Measurements from ENCODE around the gene EIF4G3. TPM values are rescaled to one million over a fixed set of nuclear protein-coding genes. Genes with fewer than 3 reads are reported as not detected.

EIF4G3 gene
- total RNA-seq, 1 experiment from 2014 or later = 39.9 TPM

GRCh38 chr1:21021311-21021710 lies 155.4 kb downstream of the EIF4G3 start:
- no peak for DNase-seq
- Mint-ChIP-seq H3K4me3 (ENCODE audit: low read depth, unreplicated experiment) (no peak overlapping the region), H3K36me3 (ENCODE audit: insufficient read depth, unreplicated experiment) (peaks cover 5% of the 10 kb centered on the region), H3K4me1 (ENCODE audit: low read depth, unreplicated experiment) (peaks cover 8% of the 10 kb centered on the region), H3K9me3 (ENCODE audit: low read depth, unreplicated experiment) (no peaks in the 10 kb centered on the region), H3K27me3 (ENCODE audit: unreplicated experiment) (no peaks in the 10 kb centered on the region), H3K27ac (ENCODE audit: unreplicated experiment) (no peak overlapping the region)
- CTCF ChIA-PET = no interaction called here
- TF ChIP-seq CTCF (IDR thresholded peaks at IDR 0.05; ENCODE audit: unreplicated experiment) = no peak
- no TSS peak for BruUV-seq (replicated peaks)
- intact Hi-C loops (cut with micrococcal nuclease; ENCODE audit: unreplicated experiment) = no loop called here

DNA sequence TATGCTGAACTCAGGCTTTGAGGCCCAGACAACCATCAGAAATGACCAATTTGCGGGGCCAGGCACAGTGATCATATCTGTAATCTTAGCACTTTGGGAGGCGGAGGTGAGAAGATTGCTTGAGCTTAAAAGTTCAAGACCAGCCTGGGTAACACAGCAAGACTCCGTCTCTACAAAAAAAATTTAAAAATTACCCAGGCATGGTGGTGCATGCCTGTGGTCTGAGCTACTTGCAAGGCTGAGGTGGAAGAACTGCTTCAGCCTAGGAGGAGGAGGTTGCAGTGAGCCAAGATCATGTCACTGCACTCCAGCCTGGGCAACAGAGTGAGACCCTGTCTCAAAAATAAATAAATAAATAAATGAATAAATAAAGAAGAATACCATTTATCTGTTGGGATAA lies 156.5 kb downstream of the EIF4G3 start:
- H3K27ac Mint-ChIP-seq (ENCODE audit: unreplicated experiment) = no peak overlapping the region
- H3K27me3 Mint-ChIP-seq (ENCODE audit: unreplicated experiment) = no peaks in the 10 kb centered on the region
- peaks cover 7% of the 10 kb centered on the region for H3K36me3 Mint-ChIP-seq (ENCODE audit: insufficient read depth, unreplicated experiment)
- TF ChIP-seq CTCF (IDR thresholded peaks at IDR 0.05; ENCODE audit: unreplicated experiment) = no peak
- peaks cover 8% of the 10 kb centered on the region for H3K4me1 Mint-ChIP-seq (ENCODE audit: low read depth, unreplicated experiment)
- no peak for DNase-seq
- H3K4me3 Mint-ChIP-seq (ENCODE audit: low read depth, unreplicated experiment) = no peak overlapping the region
- no peaks in the 10 kb centered on the region for H3K9me3 Mint-ChIP-seq (ENCODE audit: low read depth, unreplicated experiment)
- no TSS peak for BruUV-seq (replicated peaks)
- CTCF ChIA-PET = no interaction called here
- intact Hi-C loops (cut with micrococcal nuclease; ENCODE audit: unreplicated experiment) = no loop called here

DNA sequence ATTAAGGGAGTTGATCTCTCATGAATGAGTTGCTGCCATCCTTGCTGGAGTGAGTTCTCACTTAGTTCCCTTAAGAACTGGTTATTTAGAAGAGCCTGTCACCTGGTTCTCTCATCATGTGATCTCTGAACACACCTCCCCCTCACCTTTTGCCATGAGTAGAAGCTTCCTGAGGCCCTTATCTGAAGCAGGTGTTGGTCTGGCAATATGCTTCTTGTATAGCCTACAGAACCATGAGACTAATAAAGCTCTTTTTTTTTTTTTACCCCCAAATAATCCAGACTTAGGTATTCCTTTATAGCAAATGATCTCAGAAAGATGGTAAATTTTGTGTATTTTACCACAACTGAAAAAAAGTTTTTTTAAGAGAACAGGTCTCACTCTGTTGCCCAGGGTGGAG lies 158.0 kb downstream of the EIF4G3 start:
- DNase-seq = no peak
- intact Hi-C loops (cut with micrococcal nuclease; ENCODE audit: unreplicated experiment) = no loop called here
- no peak for TF ChIP-seq CTCF (IDR thresholded peaks at IDR 0.05; ENCODE audit: unreplicated experiment)
- Mint-ChIP-seq H3K4me3 (ENCODE audit: low read depth, unreplicated experiment) (no peak overlapping the region), H3K27ac (ENCODE audit: unreplicated experiment) (no peak overlapping the region), H3K36me3 (ENCODE audit: insufficient read depth, unreplicated experiment) (peaks cover 10% of the 10 kb centered on the region), H3K27me3 (ENCODE audit: unreplicated experiment) (no peaks in the 10 kb centered on the region), H3K4me1 (ENCODE audit: low read depth, unreplicated experiment) (peaks cover 8% of the 10 kb centered on the region), H3K9me3 (ENCODE audit: low read depth, unreplicated experiment) (no peaks in the 10 kb centered on the region)
- CTCF ChIA-PET = interaction anchor here (0.6 kb wide), 1 partner anchor 40 kb away, joined by 3 read pairs; no protein-coding TSS in a partner anchor
- no TSS peak for BruUV-seq (replicated peaks)

DNA sequence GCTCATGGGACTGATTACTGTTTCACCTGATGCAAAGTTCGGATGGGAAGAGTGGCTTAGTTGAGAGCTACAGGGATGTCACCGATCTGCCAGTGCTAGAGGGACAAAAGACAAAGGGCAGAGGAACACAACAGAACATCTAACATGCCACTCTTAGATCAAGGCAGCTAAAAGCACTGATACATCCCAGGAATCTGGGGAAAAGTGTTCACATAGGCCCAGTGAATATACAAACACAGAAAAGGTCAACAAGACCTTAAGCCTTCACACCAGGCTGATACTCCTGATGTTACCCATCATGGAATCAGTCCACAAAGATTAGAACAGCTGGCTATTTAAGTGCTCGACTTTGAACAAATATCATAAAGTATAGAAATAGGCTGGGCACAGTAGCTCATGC lies 163.2 kb downstream of the EIF4G3 start:
- BruUV-seq (replicated peaks) = no TSS peak
- no peak overlapping the region for H3K4me3 Mint-ChIP-seq (ENCODE audit: low read depth, unreplicated experiment)
- no peak overlapping the region for H3K27ac Mint-ChIP-seq (ENCODE audit: unreplicated experiment)
- TF ChIP-seq CTCF (IDR thresholded peaks at IDR 0.05; ENCODE audit: unreplicated experiment) = no peak
- peaks cover 5% of the 10 kb centered on the region for H3K36me3 Mint-ChIP-seq (ENCODE audit: insufficient read depth, unreplicated experiment)
- H3K9me3 Mint-ChIP-seq (ENCODE audit: low read depth, unreplicated experiment) = no peaks in the 10 kb centered on the region
- no peaks in the 10 kb centered on the region for H3K4me1 Mint-ChIP-seq (ENCODE audit: low read depth, unreplicated experiment)
- H3K27me3 Mint-ChIP-seq (ENCODE audit: unreplicated experiment) = no peaks in the 10 kb centered on the region
- intact Hi-C loops (cut with micrococcal nuclease; ENCODE audit: unreplicated experiment) = no loop called here
- CTCF ChIA-PET = no interaction called here
- no peak for DNase-seq
